GM12874 (cell line): Measurements from ENCODE around the gene SUPT3H.

Source experiments
- TF ChIP-seq, protein P1 (sequence below): IDR thresholded peaks from 2 replicates; pipeline ENCODE4 v1.5.1; 2011; ENCODE audit warnings: low read depth, mild to moderate bottlenecking, control low read depth, low read length, moderate library complexity; ENCODE audit not compliant: insufficient read depth

The SUPT3H gene

DNA sequence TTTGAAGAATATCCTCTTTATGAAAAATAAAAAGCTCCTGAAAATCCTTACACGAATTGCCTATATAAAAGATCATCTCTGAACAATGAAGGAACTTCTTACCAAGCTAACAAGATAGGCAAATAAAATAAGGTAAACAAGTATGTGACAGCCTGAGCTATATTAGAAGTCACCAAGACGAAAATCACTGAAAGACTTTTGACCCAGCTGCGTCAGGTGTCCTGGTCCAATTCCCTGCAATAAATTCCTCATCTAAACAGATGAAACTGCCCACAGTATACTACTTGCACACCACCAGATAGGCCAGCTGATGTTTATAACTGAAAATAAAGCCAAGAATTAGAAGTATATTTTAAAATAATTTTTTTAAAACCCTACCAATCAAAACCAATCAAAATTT lies 117.0 kb downstream of the SUPT3H start:
- TF ChIP-seq, protein P1, sequence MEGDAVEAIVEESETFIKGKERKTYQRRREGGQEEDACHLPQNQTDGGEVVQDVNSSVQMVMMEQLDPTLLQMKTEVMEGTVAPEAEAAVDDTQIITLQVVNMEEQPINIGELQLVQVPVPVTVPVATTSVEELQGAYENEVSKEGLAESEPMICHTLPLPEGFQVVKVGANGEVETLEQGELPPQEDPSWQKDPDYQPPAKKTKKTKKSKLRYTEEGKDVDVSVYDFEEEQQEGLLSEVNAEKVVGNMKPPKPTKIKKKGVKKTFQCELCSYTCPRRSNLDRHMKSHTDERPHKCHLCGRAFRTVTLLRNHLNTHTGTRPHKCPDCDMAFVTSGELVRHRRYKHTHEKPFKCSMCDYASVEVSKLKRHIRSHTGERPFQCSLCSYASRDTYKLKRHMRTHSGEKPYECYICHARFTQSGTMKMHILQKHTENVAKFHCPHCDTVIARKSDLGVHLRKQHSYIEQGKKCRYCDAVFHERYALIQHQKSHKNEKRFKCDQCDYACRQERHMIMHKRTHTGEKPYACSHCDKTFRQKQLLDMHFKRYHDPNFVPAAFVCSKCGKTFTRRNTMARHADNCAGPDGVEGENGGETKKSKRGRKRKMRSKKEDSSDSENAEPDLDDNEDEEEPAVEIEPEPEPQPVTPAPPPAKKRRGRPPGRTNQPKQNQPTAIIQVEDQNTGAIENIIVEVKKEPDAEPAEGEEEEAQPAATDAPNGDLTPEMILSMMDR, result no peak

GRCh38 chr6:45256697-45257695 lies 120.7 kb downstream of the SUPT3H start:
- TF ChIP-seq, protein P1, result no peak

DNA sequence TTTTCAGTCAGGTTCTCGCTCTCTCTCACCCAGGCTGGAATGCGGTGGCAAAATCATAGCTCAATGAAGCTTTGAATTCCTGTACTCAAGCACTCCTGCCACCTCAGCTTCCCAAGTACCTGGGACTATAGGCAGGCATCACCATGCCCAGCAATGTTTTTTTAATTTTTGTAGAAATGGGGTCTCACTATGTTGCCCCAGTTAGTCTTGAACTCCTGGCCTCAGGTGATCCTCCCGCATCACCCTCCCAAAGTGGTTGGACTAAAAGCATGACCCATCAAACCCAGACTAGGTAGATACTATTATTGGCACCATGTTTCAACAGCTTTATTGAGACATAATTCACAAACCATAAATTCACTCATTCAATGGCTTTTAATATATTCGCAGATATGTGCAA lies 122.3 kb downstream of the SUPT3H start:
- TF ChIP-seq, protein P1, result no peak

DNA sequence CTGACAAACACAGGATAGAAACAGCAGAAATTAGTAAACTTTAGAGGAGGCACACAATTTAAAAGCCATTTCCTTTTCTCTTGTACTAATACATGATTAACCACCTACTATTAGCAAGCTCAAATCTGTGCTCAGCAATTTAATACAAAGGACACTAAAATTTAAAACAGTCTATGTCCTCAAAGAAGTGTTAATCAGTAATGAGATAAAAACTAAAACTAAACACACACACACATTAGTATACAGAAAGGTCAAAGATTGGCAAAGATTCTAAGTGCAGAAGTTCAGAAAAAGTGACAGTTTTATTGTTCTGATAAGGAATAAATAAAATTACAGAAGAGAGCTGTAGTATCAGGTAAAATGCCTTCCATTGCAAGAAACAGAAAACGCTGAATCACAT lies 123.5 kb downstream of the SUPT3H start:
- TF ChIP-seq, protein P1, result no peak

DNA sequence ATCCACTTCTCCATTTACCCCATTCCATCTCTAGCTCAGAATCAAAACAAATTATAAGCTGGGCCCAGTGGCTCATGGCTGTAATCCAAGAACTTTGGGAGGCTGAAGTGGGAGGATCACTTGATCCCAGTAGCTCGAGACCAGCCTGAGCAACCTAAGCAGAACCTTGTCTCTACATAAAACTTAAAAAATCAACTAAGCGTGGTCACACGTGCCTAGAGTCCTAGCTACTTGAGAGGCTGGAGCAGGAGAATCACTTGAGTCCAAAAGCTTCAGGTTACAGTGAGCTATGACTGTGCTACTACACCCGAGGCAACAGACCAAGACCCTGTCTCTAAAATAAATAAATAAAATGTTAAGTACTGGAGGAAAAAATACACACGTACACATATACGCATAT lies 124.3 kb downstream of the SUPT3H start:
- TF ChIP-seq, protein P1, result no peak

- TF ChIP-seq, protein P1, result no peak
Observed at GRCh38 chr6:45231660-45232059, 146.1 kb downstream of the SUPT3H start.

DNA sequence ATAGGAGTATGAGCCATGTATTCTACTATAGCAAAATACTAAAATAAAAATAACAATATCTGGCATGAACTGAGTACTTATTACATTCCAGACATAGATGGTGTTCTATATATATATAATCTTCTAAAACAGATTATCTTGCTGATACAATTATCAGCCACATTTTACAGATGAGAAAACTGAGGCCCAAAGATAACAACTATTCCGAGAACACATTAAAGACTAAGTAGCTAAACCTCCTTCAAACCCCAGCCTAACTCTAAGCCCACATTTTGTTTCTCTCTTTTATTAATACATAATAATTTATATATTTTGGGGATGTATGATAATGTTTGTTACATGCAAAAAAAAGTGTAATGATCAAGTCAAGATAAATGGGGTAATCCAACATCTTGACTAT lies 148.3 kb downstream of the SUPT3H start:
- TF ChIP-seq, protein P1, result no peak
